Prostate gland (tissue), 2 donors: ENCODE measurements around the gene RNF181.

Experiments
- CTCF ChIP-seq, 4 experiments: fragments of 200-600 bp in 2 of 4; fragments of 450-650 bp in 2 of 4; sonication (generic) in 2 of 4; IDR thresholded peaks; 1 replicate in 3 of 4; 2 replicates in 1 of 4; pipeline ENCODE4 v1.5.1; 2016 to 2019; ENCODE audit warnings: antibody characterized with exemption in 4 of 4, mild to moderate bottlenecking in 2 of 4, moderate library complexity in 2 of 4
- POLR2A ChIP-seq: fragments of 450-650 bp; IDR thresholded peaks from one replicate; pipeline ENCODE4 v1.6.1; 2016; ENCODE audit warnings: antibody characterized with exemption, mild to moderate bottlenecking
- POLR2AphosphoS5 ChIP-seq: sonication (generic); formaldehyde crosslinking; IDR thresholded peaks from one replicate; pipeline ENCODE4 v1.6.1; 2017; ENCODE audit warnings: antibody characterized with exemption

GRCh38 chr2:85593023-85593422, 2.5 kb upstream of the RNF181 start:
- TF ChIP-seq POLR2AphosphoS5 (no peak), CTCF (IDR thresholded peaks at IDR 0.05) (no peak), POLR2A (no peak)
